ENCODE results near the gene STC2.

Gene STC2

DNA sequence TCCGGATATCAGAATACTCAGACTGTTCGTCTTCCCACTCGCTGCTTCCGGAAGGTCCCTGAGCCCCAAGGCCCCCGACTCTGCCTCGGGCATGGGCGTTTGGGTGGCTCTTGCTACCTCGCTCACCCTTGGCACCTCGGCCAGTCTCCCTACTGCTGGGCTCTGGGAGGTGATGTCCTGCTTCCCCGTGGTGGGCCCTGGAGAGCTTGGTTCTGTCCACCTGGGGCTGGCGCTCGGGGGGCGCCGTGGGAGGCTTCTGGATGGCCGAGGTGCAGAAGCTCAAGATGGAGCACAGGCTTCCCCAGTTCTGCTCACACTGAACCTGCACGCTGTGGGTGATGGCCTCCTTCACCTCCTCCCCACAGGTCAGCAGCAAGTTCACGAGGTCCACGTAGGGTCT is 10.4 kb downstream of the STC2 start:
- H3K4me3 ChIP-seq (ENCODE audit: control insufficient read depth, low read depth, low read length): no peak overlapping the region
- TF ChIP-seq, protein P1, sequence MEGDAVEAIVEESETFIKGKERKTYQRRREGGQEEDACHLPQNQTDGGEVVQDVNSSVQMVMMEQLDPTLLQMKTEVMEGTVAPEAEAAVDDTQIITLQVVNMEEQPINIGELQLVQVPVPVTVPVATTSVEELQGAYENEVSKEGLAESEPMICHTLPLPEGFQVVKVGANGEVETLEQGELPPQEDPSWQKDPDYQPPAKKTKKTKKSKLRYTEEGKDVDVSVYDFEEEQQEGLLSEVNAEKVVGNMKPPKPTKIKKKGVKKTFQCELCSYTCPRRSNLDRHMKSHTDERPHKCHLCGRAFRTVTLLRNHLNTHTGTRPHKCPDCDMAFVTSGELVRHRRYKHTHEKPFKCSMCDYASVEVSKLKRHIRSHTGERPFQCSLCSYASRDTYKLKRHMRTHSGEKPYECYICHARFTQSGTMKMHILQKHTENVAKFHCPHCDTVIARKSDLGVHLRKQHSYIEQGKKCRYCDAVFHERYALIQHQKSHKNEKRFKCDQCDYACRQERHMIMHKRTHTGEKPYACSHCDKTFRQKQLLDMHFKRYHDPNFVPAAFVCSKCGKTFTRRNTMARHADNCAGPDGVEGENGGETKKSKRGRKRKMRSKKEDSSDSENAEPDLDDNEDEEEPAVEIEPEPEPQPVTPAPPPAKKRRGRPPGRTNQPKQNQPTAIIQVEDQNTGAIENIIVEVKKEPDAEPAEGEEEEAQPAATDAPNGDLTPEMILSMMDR (conservative IDR thresholded peaks at IDR 0.05; ENCODE audit: control insufficient read depth, insufficient read depth, low read depth, low read length): no peak

DNA sequence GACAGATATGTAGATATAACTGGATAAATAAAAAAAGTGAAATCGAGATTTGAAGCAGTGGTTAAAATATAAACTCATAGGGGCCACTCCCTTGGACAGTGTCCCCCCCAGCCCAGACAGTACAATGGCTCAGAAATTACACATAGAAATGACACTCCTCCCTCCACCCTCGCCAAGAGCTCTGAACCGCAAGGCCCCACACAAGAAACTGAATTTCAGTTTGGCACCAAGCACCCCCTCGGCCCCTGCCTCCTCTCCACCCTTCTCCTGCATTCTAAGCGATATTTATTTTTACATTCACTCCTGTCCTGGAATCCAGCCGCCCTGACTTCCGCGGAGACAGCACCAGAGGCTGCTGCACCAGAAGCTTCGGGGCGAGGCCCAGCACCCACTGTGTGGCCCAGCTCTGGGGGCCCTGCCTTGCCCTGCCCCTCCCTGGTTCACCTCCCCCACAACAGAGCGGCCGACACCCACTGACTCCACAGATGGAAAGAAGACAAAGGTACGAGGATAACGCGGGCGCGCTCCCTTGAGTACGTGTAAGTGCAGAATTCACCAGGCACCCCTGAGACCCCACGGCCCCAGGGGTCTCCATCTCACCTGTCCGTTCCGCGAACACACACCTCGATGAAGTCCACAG is 11.0 kb downstream of the STC2 start:
- DNase-seq (ENCODE audit: low read depth): no peak
- H3K4me3 ChIP-seq (ENCODE audit: control insufficient read depth, low read depth, low read length): no peak overlapping the region
- TF ChIP-seq, protein P1 (conservative IDR thresholded peaks at IDR 0.05; ENCODE audit: control insufficient read depth, insufficient read depth, low read depth, low read length): no peak

More for the DNA sequence above, 10.4 kb downstream of the STC2 start:
- no peak for DNase-seq (ENCODE audit: low read depth)

DNA sequence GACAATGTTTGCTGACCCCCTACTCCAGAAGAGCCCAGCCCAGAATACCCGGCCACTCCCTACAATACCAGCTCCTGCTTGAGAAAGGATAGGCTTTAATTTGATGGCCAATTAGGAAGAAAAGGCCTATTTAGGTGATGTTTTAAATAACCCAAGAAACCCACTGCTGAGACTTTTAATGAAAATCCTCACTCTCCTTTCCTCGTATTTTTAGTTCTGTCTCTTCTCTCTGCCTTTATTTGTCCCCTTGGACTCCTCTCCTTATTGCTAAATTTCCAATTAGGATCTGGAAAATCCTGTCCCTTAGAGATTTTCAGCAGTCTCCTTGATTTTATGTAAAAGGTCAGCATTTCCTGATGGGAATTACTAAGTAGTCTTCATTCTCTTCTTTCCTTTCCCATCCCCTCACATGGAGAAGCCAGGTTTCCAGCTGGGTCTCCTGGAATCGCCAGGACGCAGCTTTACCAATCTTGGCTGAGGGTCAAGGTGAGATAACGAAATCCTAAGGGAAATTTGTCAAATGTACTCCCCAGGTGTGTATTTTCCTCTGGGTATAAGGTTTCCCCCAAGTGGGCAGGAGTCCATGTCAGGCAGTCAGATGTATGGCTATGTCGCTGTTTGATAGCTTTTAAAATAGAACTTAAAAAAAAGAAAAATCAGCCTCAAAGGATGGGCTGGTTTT is 11.7 kb downstream of the STC2 start:
- DNase-seq (ENCODE audit: low read depth): no peak
- H3K4me3 ChIP-seq (ENCODE audit: control insufficient read depth, low read depth, low read length): no peak overlapping the region
- TF ChIP-seq, protein P1 (conservative IDR thresholded peaks at IDR 0.05; ENCODE audit: control insufficient read depth, insufficient read depth, low read depth, low read length): no peak

DNA sequence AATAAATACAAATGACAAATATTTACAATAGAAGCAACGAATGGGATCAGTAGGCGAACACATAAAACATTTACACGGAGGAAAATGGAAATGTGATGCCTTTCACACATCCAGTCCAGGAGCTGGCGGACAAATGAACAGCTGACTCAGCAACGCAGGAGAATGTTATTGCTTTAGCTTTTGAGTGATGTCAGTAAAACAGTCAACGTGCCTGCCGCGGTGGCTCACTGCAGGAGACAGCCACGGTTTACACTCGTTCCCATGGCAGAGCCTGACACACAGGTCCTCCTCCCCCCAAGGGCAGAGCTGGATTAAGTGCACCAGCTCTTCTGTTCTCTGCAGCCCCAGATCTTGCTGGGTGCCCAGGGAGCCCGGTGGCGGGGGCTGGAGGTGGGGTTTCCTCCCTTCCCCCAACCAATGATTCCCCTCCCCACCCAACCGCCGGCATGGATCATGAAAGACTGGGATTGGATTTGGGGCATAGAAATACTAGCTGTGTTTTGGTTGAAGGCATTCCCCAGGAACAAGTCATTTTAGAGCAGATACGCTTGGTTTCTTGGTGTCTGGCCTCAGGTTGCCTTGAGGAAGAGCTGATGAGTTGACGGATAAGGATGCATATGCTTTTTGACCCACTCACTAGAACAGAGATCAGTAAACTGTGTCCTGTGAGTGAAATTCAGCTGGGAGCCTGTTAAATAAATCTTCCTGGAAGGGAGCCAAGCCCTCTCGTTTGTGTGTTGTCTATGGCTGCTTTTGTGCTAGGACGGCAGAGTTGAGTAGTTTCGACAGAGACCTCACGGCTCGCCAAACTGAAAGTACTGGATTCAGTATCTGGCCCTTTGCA is 12.5 kb downstream of the STC2 start:
- peak; percentile 79 for DNase-seq (ENCODE audit: low read depth)
- no peak overlapping the region for H3K4me3 ChIP-seq (ENCODE audit: control insufficient read depth, low read depth, low read length)
- TF ChIP-seq, protein P1 (conservative IDR thresholded peaks at IDR 0.05; ENCODE audit: control insufficient read depth, insufficient read depth, low read depth, low read length): no peak

DNA sequence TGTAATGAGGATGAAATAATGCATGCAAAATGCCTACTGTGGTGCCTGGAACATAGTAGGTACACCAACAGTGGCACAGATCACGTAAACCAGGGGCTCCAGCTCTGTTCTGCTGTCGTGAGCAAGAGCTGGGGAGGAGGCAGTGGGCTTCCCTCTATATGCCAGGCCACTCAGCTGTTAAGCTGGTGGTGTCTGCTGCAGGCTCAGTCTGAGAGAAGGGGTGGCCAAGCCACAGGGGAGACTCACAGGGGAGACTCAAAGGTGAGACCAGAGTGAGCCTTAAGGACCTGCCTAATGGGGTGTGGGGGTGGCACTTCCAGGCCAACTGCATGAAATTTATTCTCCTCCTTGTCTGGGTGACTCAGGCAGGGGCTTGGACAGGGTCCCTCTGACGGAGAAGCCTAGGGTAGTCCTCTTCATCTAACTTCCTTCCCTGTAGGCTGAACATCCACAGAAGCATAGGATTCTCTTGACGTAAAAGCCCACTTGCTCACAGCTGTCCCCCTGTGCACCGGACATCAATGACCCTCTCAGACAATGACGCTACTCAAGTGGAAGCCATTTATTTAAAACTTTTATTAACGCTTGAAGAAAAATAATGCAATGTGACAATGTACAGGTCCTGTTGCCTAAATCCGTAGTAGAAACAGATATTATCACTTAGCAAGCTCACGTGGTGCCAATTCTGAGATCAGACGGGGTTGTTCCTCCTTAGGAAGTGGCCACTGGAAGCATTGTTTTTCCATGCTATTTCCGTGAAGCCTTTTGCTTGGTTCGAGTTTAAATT is 13.9 kb downstream of the STC2 start:
- DNase-seq (ENCODE audit: low read depth): no peak
- TF ChIP-seq, protein P1 (conservative IDR thresholded peaks at IDR 0.05; ENCODE audit: control insufficient read depth, insufficient read depth, low read depth, low read length): no peak
- no peak overlapping the region for H3K4me3 ChIP-seq (ENCODE audit: control insufficient read depth, low read depth, low read length)

DNA sequence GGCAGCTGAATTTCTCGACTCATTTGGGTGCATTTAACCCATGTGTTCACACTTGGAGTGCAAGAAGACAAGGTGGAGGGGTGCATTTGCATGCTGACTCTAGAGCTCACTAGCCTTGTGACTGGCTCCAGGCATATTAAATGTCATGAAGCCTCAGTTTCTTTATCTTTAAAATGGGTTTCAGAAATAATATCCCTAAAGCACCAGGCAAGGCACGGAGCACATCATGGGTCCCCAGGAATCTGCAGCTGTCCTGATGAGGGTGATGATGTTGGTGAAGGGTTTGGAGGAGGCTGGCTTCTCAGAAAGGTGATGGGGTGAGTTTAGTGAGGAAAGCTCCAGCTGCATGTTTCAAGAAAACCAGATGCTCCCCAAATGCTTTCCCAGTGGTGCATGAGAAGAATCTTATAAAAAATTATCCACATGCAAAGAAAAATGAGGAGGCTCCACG is 14.8 kb downstream of the STC2 start:
- TF ChIP-seq, protein P1 (conservative IDR thresholded peaks at IDR 0.05; ENCODE audit: control insufficient read depth, insufficient read depth, low read depth, low read length): no peak
- DNase-seq (ENCODE audit: low read depth): no peak
- no peak overlapping the region for H3K4me3 ChIP-seq (ENCODE audit: control insufficient read depth, low read depth, low read length)

All from fibroblast of mammary gland (primary cell).